Measurements from ENCODE around the gene LIN7B. TPM values are rescaled to one million over a fixed set of nuclear protein-coding genes. Genes with fewer than 3 reads are reported as not detected.

Gene LIN7B
- polyA plus RNA-seq, 4 donors: 7.7 to 21.9 (median 14.5) TPM

Other genes with a start within 250 kb of the LIN7B start
- 10 to 100 TPM in 2 of 4 donors, 1 to 10 TPM in 2; 4.0 to 20.3 (median 12.8) TPM for gene PLEKHA4, start 245.8 kb upstream of the LIN7B start, polyA plus RNA-seq
- gene PPP1R15A, start 241.9 kb upstream of the LIN7B start, polyA plus RNA-seq: 10 to 100 TPM; 52.8 to 73.0 (median 60.6) TPM
- under 1 TPM in 2 of 4 donors, not detected in 2; 0.10 to 0.38 TPM for gene TULP2, start 215.6 kb upstream of the LIN7B start, polyA plus RNA-seq
- 100 to 1,000 TPM; 102 to 359 (median 228) TPM for gene NUCB1, start 214.1 kb upstream of the LIN7B start, polyA plus RNA-seq
- 10 to 100 TPM in 2 of 4 donors, 1 to 10 TPM in 2; 2.9 to 36.2 (median 13.8) TPM for gene DHDH, start 180.7 kb upstream of the LIN7B start, polyA plus RNA-seq
- gene BAX, start 159.5 kb upstream of the LIN7B start, polyA plus RNA-seq: 100 to 1,000 TPM; 138 to 199 (median 162) TPM
- gene FTL, start 149.1 kb upstream of the LIN7B start, polyA plus RNA-seq: 1,000 to 10,000 TPM; 4,142 to 9,292 (median 8,268) TPM
- gene GYS1, start 121.1 kb upstream of the LIN7B start, polyA plus RNA-seq: 10 to 100 TPM; 16.2 to 40.0 (median 25.0) TPM
- 100 to 1,000 TPM in 1 of 4 donors, 10 to 100 TPM in 3; 45.4 to 108 (median 57.3) TPM for gene RUVBL2, start 120.5 kb upstream of the LIN7B start, polyA plus RNA-seq
- gene LHB, start 97.3 kb upstream of the LIN7B start, polyA plus RNA-seq: 10 to 100 TPM in 1 of 4 donors, 1 to 10 TPM in 2, under 1 TPM in 1; 0.12 to 40.5 (median 5.2) TPM
- not detected for gene CGB3, start 90.0 kb upstream of the LIN7B start, polyA plus RNA-seq
- gene CGB2, start 82.5 kb upstream of the LIN7B start, polyA plus RNA-seq: not detected
- gene CGB1, start 77.5 kb upstream of the LIN7B start, polyA plus RNA-seq: not detected
- gene CGB5, start 70.5 kb upstream of the LIN7B start, polyA plus RNA-seq: under 1 TPM in 1 of 4 donors, not detected in 3; 0.09 TPM
- not detected for gene CGB8, start 65.3 kb upstream of the LIN7B start, polyA plus RNA-seq
- under 1 TPM in 2 of 4 donors, not detected in 2; 0.03 to 0.13 TPM for gene CGB7, start 56.6 kb upstream of the LIN7B start, polyA plus RNA-seq
- gene NTF4, start 49.6 kb upstream of the LIN7B start, polyA plus RNA-seq: under 1 TPM in 1 of 4 donors, not detected in 3; 0.34 TPM
- under 1 TPM in 1 of 4 donors, not detected in 3; 0.03 TPM for gene KCNA7, start 41.7 kb upstream of the LIN7B start, polyA plus RNA-seq
- 100 to 1,000 TPM; 159 to 237 (median 223) TPM for gene SNRNP70, start 28.9 kb upstream of the LIN7B start, polyA plus RNA-seq
- gene C19orf73, start 4.8 kb downstream of the LIN7B start, polyA plus RNA-seq: 1 to 10 TPM; 1.4 to 7.6 (median 4.4) TPM
- 10 to 100 TPM in 3 of 4 donors, 1 to 10 TPM in 1; 2.8 to 48.6 (median 30.1) TPM for gene PPFIA3, start 5.2 kb downstream of the LIN7B start, polyA plus RNA-seq
- 1 to 10 TPM in 3 of 4 donors, under 1 TPM in 1; 0.67 to 2.6 (median 2.0) TPM for gene HRC, start 41.0 kb downstream of the LIN7B start, polyA plus RNA-seq
- 100 to 1,000 TPM in 2 of 4 donors, 10 to 100 TPM in 2; 15.8 to 298 (median 92.6) TPM for gene TRPM4, start 43.4 kb downstream of the LIN7B start, polyA plus RNA-seq
- gene SLC6A16, start 210.8 kb downstream of the LIN7B start, polyA plus RNA-seq: 1 to 10 TPM in 1 of 4 donors, under 1 TPM in 2, not detected in 1; 0.27 to 1.4 (median 0.34) TPM
- gene CD37, start 221.0 kb downstream of the LIN7B start, polyA plus RNA-seq: 10 to 100 TPM in 1 of 4 donors, 1 to 10 TPM in 3; 2.7 to 11.6 (median 6.9) TPM
- gene TEAD2, start 248.0 kb downstream of the LIN7B start, polyA plus RNA-seq: 10 to 100 TPM in 2 of 4 donors, 1 to 10 TPM in 2; 1.8 to 17.2 (median 8.8) TPM
- under 1 TPM in 2 of 4 donors, not detected in 2; 0.19 to 0.66 TPM for gene DKKL1, start 249.5 kb downstream of the LIN7B start, polyA plus RNA-seq